ENCODE measurements around the gene ATG4B. TPM values are rescaled to one million over a fixed set of nuclear protein-coding genes. Genes with fewer than 3 reads are reported as not detected.

The ATG4B gene
- total and polyA plus RNA-seq, 2 of the 8 experiments (the other 6 are each of a cell fraction or from before 2014, with no cell fraction given), result 103 to 155 TPM

- TF ChIP-seq CHD7 (IDR thresholded peaks at IDR 0.05; ENCODE audit: insufficient replicate concordance, low read length) (no peak), POLR2AphosphoS5 (IDR thresholded peaks at IDR 0.05; ENCODE audit: low read depth, low read length) (no peak), CEBPB (IDR thresholded peaks at IDR 0.05; ENCODE audit: low read depth, low read length) (no peak), SUZ12 (IDR thresholded peaks at IDR 0.05; ENCODE audit: low read length) (no peak), SAP30 (IDR thresholded peaks at IDR 0.05; ENCODE audit: insufficient read depth, insufficient replicate concordance, low read length) (no peak)
- TF ChIP-seq, protein P1, sequence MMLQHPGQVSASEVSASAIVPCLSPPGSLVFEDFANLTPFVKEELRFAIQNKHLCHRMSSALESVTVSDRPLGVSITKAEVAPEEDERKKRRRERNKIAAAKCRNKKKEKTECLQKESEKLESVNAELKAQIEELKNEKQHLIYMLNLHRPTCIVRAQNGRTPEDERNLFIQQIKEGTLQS (IDR thresholded peaks at IDR 0.05; ENCODE audit: insufficient read depth, low read depth, low read length), result no peak
These were observed 29.3 kb downstream of the ATG4B start (continued) for GRCh38 chr2:241666627-241667400.

Data from H1 (cell line).